Stimulated activated CD8-positive, alpha-beta memory T cell treated with anti-CD3 and anti-CD28 coated beads, Interleukin-4, amount 100 ng/mL, for 1 hour (primary cell): Measurements from ENCODE around the gene MYH10.

Source experiments
- DNase-seq, 2 donors: peaks; one replicate each; pipeline ENCODE4 v3.0.0-alpha.2; 2020; ENCODE audit warnings: low read depth in 2 of 2, low spot score in 1 of 2

MYH10 gene

GRCh38 chr17:8499614-8500013 lies 130.9 kb downstream of the MYH10 start:
- no peak for DNase-seq

- DNase-seq: no peak
Observed at GRCh38 chr17:8499171-8499570, 131.4 kb downstream of the MYH10 start.

GRCh38 chr17:8496081-8496480 lies 134.4 kb downstream of the MYH10 start:
- no peak for DNase-seq

GRCh38 chr17:8494506-8495111 lies 135.9 kb downstream of the MYH10 start:
- no peak for DNase-seq

GRCh38 chr17:8494021-8494420 lies 136.5 kb downstream of the MYH10 start:
- no peak for DNase-seq

GRCh38 chr17:8492121-8492520 lies 138.4 kb downstream of the MYH10 start:
- DNase-seq: no peak

GRCh38 chr17:8490256-8491023 lies 140.1 kb downstream of the MYH10 start:
- no peak for DNase-seq

GRCh38 chr17:8489841-8490240 lies 140.7 kb downstream of the MYH10 start:
- no peak for DNase-seq

GRCh38 chr17:8488901-8489300 lies 141.6 kb downstream of the MYH10 start:
- no peak for DNase-seq

- no peak for DNase-seq
Observed at GRCh38 chr17:8488491-8488890, 142.0 kb downstream of the MYH10 start.

GRCh38 chr17:8487743-8488142 lies 142.8 kb downstream of the MYH10 start:
- DNase-seq: no peak

- DNase-seq: no peak
Observed at GRCh38 chr17:8487130-8487645, 143.3 kb downstream of the MYH10 start.

- no peak for DNase-seq
Observed at GRCh38 chr17:8485491-8485890, 145.0 kb downstream of the MYH10 start.

GRCh38 chr17:8484465-8484864 lies 146.1 kb downstream of the MYH10 start:
- DNase-seq: no peak

- DNase-seq: no peak
Observed at GRCh38 chr17:8482546-8482945, 148.0 kb downstream of the MYH10 start.

- no peak for DNase-seq
Observed at GRCh38 chr17:8481703-8482102, 148.8 kb downstream of the MYH10 start.

- DNase-seq: no peak
Observed at GRCh38 chr17:8481089-8481488, 149.4 kb downstream of the MYH10 start.

GRCh38 chr17:8480011-8480976 lies 150.2 kb downstream of the MYH10 start:
- no peak for DNase-seq

GRCh38 chr17:8479431-8479947 lies 151.0 kb downstream of the MYH10 start:
- DNase-seq: no peak

- DNase-seq: no peak
Observed at GRCh38 chr17:8477715-8478441, 152.6 kb downstream of the MYH10 start.

- no peak for DNase-seq
Observed at GRCh38 chr17:8477171-8477570, 153.4 kb downstream of the MYH10 start.
